Ascending aorta (tissue), 2 donors: Measurements from ENCODE around the gene ARHGEF25. TPM values are rescaled to one million over a fixed set of nuclear protein-coding genes. Genes with fewer than 3 reads are reported as not detected.
"Not testable (repeated sequence)": the region's sequence is repeated elsewhere in the genome, so short reads cannot be mapped to it uniquely, and the experiment has no call there.

Experiments
- DNase-seq, 2 donors: peaks; one replicate each; pipeline ENCODE4 v3.0.0-alpha.2; 2019; ENCODE audit warnings: low spot score in 2 of 2
- H3K27ac ChIP-seq, 2 donors: fragments of 200-600 bp; sonication (generic); one replicate each; pipeline ENCODE4 v1.5.1; 2016 to 2017; ENCODE audit warnings: mild to moderate bottlenecking in 1 of 2
- H3K27me3 ChIP-seq: fragments of 200-600 bp; sonication (generic); one replicate; pipeline ENCODE4 v1.5.1; 2017
- H3K36me3 ChIP-seq, 2 donors: fragments of 200-600 bp; sonication (generic); one replicate each; pipeline ENCODE4 v1.5.1; 2016
- H3K4me1 ChIP-seq, 2 donors: fragments of 200-600 bp; sonication (generic); one replicate each; pipeline ENCODE4 v1.5.1; 2016 to 2017; ENCODE audit warnings: mild to moderate bottlenecking in 1 of 2
- H3K4me3 ChIP-seq, 2 donors: fragments of 200-600 bp; sonication (generic); one replicate each; pipeline ENCODE4 v1.5.1; 2016 to 2017; ENCODE audit warnings: mild to moderate bottlenecking in 1 of 2
- H3K9me3 ChIP-seq, 2 donors: fragments of 200-600 bp; sonication (generic); one replicate each; pipeline ENCODE4 v1.5.1; 2016
- intact Hi-C: fragments of 100-400 bp; cut with DNase I; formaldehyde crosslinking; loops from one replicate; pipeline ENCODE4 v1.15.1; 2023
- total RNA-seq: library from RNA; depleted of rRNA; stranded (reverse); fragments of >200 nt; gene quantifications from one replicate; pipeline ENCODE4 v1.1.0, GENCODE V29; 2016
- TF ChIP-seq, protein P1 (sequence below), 3 experiments: fragments of 200-600 bp in 2 of 3; fragments of 450-650 bp in 1 of 3; sonication (generic) in 2 of 3; IDR thresholded peaks; one replicate each; pipeline ENCODE4 v1.5.1; 2016 to 2019; ENCODE audit warnings: antibody characterized with exemption in 3 of 3, mild to moderate bottlenecking in 1 of 3, moderate library complexity in 1 of 3

The ARHGEF25 gene
- total RNA-seq, 1 donor from 2014 or later = 47.8 TPM

DNA sequence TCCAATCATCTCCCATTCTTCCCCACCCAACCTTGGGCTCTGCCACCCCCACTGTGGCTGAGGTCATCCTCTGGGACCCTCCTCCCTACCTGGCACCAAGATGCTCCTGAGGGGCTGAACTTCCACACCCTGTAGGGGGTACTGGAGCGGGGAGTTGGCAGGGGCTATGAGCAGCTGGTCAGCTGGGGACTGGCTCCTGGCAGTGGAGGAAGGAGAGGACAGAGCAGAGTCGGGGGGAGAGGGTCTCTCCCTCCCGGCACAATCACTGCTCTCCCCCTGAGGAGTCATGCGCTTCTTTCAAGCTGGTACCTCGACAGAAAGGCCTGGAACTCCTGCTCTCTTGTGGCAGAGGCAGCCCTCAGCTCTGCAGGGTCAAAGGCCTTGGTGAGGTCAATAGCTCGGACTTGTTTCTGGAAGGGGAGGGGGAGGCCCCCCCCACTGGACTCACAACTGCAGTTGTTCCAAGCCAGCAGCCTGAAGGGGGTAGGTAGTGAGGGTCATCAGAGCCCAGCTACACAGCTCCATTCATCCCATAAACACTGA is 19.7 kb downstream of the ARHGEF25 start:
- no peak overlapping the region for H3K4me3 ChIP-seq
- no peak for DNase-seq
- no peaks in the 10 kb centered on the region for H3K27me3 ChIP-seq
- peaks cover under 1 to 5% of the 10 kb centered on the region in 2 donors for H3K36me3 ChIP-seq
- intact Hi-C loops = no loop called here
- no peak overlapping the region for H3K27ac ChIP-seq
- H3K4me1 ChIP-seq = peaks cover 4 to 7% of the 10 kb centered on the region in 2 donors
- no peaks in the 10 kb centered on the region for H3K9me3 ChIP-seq
- TF ChIP-seq, protein P1, sequence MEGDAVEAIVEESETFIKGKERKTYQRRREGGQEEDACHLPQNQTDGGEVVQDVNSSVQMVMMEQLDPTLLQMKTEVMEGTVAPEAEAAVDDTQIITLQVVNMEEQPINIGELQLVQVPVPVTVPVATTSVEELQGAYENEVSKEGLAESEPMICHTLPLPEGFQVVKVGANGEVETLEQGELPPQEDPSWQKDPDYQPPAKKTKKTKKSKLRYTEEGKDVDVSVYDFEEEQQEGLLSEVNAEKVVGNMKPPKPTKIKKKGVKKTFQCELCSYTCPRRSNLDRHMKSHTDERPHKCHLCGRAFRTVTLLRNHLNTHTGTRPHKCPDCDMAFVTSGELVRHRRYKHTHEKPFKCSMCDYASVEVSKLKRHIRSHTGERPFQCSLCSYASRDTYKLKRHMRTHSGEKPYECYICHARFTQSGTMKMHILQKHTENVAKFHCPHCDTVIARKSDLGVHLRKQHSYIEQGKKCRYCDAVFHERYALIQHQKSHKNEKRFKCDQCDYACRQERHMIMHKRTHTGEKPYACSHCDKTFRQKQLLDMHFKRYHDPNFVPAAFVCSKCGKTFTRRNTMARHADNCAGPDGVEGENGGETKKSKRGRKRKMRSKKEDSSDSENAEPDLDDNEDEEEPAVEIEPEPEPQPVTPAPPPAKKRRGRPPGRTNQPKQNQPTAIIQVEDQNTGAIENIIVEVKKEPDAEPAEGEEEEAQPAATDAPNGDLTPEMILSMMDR (IDR thresholded peaks at IDR 0.05) = no peak

DNA sequence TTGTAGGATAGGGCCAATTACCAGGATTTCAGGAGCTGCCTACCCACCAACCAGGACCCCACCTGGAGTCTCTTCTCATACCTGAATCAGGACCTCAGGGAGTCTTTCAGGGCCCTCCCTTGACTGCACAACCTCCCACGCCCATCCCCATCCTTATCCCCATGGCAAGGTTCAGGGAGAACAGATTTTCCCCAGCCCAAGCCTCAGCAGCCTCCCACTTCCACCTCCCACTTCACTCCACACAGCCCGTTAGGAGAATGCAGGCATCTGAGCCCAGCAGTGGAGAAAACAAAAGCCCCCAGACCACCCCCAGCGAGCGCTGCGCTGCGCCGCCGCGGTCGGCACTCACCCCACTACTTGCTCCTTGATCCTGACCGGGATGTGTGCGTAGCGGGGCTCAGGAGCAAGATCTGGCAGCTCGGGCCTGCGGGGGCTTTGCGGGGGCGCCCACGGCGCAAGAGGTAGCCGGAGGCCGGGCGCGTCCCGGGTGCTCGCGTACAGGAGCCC is 20.4 kb downstream of the ARHGEF25 start:
- H3K27me3 ChIP-seq = no peaks in the 10 kb centered on the region
- peak overlapping the region; percentile 69 to 82 for H3K4me3 ChIP-seq
- TF ChIP-seq, protein P1 (IDR thresholded peaks at IDR 0.05) = no peak
- H3K36me3 ChIP-seq = no peaks in the 10 kb centered on the region
- no peak overlapping the region for H3K27ac ChIP-seq
- H3K4me1 ChIP-seq = peaks cover 4 to 7% of the 10 kb centered on the region in 2 donors
- no peak for DNase-seq
- no peaks in the 10 kb centered on the region for H3K9me3 ChIP-seq
- intact Hi-C loops = loop anchor here (2.0 kb wide), 1 partner anchor 63 kb away; the partner anchor contains the start of gene OS9

DNA sequence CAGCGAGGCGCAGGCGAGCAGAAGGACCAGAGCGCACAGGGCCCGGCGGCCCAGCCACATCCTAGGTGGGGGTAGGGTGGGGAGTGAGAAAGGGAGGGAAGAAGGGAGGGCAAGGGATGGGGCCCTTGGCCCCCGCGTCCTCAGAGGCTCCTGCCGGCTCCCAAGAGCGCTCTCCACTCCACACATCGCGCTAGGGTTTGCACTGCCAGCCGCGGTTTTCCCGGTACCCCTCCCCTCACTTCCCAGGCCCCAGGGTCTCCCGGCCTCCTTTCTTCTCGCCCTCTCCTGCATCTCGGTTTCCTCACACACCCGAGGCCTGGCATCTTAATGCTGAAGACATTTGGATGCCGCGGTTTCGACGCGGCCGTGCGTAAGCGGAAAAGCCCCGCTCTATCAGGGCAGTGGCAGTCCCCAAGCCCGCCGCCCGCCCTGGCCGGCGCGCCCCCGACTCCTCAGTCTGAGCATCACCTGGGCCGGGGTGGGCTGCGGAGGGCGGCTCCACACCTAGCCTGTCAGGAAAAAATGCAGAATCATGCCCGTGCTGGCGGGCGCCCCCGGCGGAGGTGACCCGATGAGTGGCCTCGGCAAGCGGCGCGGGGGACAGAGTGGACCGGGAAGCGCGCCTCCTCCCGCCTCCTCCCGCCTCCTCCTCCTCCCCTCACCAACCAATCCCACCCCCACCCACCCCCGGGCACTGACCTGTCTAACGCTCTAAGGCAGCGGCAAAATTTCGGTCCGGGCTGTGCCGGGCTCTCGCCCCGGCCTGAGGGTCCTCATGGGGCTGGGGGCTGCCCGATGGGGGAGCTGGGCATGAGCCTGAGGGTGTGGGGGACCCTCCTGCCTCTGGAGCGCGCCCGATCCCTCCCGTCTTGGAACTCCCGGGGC is 21.1 kb downstream of the ARHGEF25 start:
- Histone ChIP-seq H3K27ac (no peak overlapping the region), H3K4me1 (peaks cover 4 to 7% of the 10 kb centered on the region in 2 donors), H3K36me3 (no peaks in the 10 kb centered on the region), H3K9me3 (no peaks in the 10 kb centered on the region), H3K4me3 (peak overlapping the region; percentile 69 to 82), H3K27me3 (no peaks in the 10 kb centered on the region)
- TF ChIP-seq, protein P1 (IDR thresholded peaks at IDR 0.05) = no peak
- no peak for DNase-seq
- intact Hi-C loops = loop anchor here (2.0 kb wide), 1 partner anchor 62 kb away; the partner anchor contains the start of gene OS9

DNA sequence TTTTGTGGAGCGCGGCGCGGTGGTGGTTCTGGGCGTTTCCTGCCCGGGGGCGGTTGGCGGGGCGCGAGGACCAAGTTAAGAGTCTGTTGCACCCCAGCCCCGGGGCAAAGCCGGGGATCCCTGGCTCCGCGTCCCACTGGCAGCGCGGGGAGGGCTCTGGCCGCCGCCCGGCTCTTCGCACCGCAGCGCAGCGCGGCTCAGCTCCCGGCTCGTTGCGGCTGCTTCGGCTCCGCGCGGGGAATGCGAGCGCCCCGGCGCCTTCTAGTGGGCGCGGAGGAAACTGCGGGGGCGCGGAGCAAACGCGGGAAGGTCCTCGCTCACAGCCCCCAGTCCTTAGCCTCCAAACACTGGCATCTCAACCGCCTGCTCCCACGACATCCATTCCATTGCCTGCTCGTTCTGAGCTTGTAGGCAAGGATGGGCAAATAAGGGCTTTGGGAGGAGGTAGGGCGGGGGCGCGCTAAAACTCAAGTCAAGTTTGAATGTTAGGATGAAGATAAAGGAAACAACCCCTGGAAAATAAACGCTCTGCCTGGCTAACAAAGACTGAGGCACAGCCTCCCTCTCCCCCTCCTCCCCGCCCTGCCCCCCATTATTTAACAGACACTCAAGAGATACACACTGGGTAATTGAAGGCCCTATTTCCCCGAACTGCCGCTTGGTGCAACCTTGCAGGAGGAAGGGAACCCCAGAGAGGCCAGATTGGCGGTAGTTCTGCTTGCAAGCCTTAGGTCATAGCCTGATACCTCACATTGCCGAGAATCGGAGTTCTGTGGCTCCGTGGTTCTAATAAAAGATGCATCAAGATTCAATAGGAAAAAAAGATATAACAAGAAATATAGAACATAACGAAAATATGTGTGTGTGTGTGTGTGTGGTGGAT is 22.0 kb downstream of the ARHGEF25 start, which contains the start of gene B4GALNT1:
B4GALNT1 (minus strand) TSS at position 244 of the 883 bp plus-strand sequence. CDS start 1,069 bp downstream, outside the sequence.
- Histone ChIP-seq H3K9me3 (no peaks in the 10 kb centered on the region), H3K27me3 (no peaks in the 10 kb centered on the region), H3K36me3 (no peaks in the 10 kb centered on the region), H3K27ac (no peak within 1 kb of the TSS), H3K4me1 (peaks cover 4 to 7% of the 10 kb centered on the region in 2 donors), H3K4me3 (peak within 1 kb of the TSS; percentile 69 to 82)
- intact Hi-C loops = loop anchor here (2.0 kb wide), 1 partner anchor 62 kb away; the partner anchor contains the start of gene OS9
- peak in 1 of 2 donors; percentile 79 for DNase-seq
- TF ChIP-seq, protein P1 (IDR thresholded peaks at IDR 0.05) = peak; percentile 87 to 96 (median 92)

DNA sequence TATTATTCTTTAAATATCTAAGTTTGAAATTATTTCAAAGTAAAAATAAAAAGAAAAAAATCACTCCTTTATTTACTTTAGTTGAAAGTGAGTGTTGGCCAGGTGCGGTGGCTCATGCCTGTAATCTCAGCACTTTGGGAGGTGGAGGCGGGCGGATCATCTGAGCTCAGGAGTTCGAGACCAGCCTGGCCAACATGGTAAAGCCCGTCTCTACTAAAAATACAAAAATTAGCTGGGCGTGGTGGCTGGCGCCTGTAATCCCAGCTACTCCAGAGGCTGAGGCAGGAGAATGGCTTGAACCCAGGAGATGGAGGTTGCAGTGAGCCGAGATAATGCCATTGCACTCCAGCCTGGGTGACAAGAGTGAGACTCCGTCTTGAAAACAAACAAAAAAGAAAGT is 25.5 kb downstream of the ARHGEF25 start:
- H3K4me3 ChIP-seq, H3K4me1 ChIP-seq, intact Hi-C loops, H3K9me3 ChIP-seq, H3K27ac ChIP-seq, H3K36me3 ChIP-seq, H3K27me3 ChIP-seq, DNase-seq: not testable (repeated sequence)
